HEK293 (cell line): ENCODE data around the gene TBC1D14.
A peak's percentile ranks its signal among the peaks of the same experiment; 100 is the strongest.

Experiments used
- CTCF ChIA-PET: fragments of 350-600 bp; formaldehyde crosslinking; extraction: SDS; loops from one replicate; lab custom pipeline; 2021; ENCODE audit warnings: antibody characterized with exemption; lab: Yijun Ruan, JAX
- POLR2A ChIA-PET: fragments of 300-600 bp; formaldehyde crosslinking; extraction: SDS; loops from one replicate; lab custom pipeline; 2020; ENCODE audit warnings: antibody characterized with exemption, inconsistent platforms; lab: Yijun Ruan, JAX
- H3K27ac ChIP-seq: fragments of 200-500 bp; sonication (Bioruptor generic); 2 replicates; pipeline ENCODE4 v1.5.1; 2014; ENCODE audit warnings: low read depth, low read length, control low read depth, inconsistent platforms; ENCODE audit errors: extremely low read depth
- H3K36me3 ChIP-seq, 2 experiments: fragments of 200-500 bp in 1 of 2; sonication (Bioruptor generic) in 1 of 2; 1 replicate in 1 of 2; 2 replicates in 1 of 2; pipeline ENCODE4 v1.5.1; 2014 to 2017; ENCODE audit warnings: inconsistent platforms in 2 of 2, low read length in 2 of 2; ENCODE audit not compliant: control insufficient read depth in 2 of 2, insufficient read depth in 1 of 2
- H3K4me1 ChIP-seq: fragments of 200-500 bp; sonication (Bioruptor generic); 2 replicates; pipeline ENCODE4 v1.5.1; 2014; ENCODE audit warnings: mild to moderate bottlenecking, low read length, inconsistent platforms; ENCODE audit not compliant: control insufficient read depth, insufficient read depth
- H3K4me3 ChIP-seq: 2 replicates; pipeline ENCODE4 v1.5.1; 2011; ENCODE audit warnings: low read depth, mild to moderate bottlenecking, control low read depth, low read length, moderate library complexity
- H3K9me3 ChIP-seq: fragments of 200-500 bp; sonication (Bioruptor generic); 2 replicates; pipeline ENCODE4 v1.5.1; 2014; ENCODE audit warnings: low read depth, low read length, inconsistent platforms; ENCODE audit not compliant: control insufficient read depth, insufficient read depth
- ELK4 ChIP-seq: IDR thresholded peaks from 2 replicates; pipeline ENCODE4 v1.6.1; 2011; ENCODE audit warnings: mild to moderate bottlenecking, low read depth, low read length, borderline replicate concordance
- GLI4 ChIP-seq: fragments of 450-650 bp; formaldehyde crosslinking; IDR thresholded peaks from 2 replicates; pipeline ENCODE4 v1.5.1; 2016; ENCODE audit warnings: missing biosample characterization, missing genetic modification characterization
- HOXA7 ChIP-seq: sonication (generic); formaldehyde crosslinking; IDR thresholded peaks from 2 replicates; pipeline ENCODE4 v1.8.1; 2022; ENCODE audit warnings: missing genetic modification reagents, borderline replicate concordance
- HOXD13 ChIP-seq: sonication (generic); formaldehyde crosslinking; IDR thresholded peaks from 2 replicates; pipeline ENCODE4 v1.8.0; 2022; ENCODE audit warnings: missing genetic modification reagents, borderline replicate concordance
- IKZF3 ChIP-seq: fragments of 450-650 bp; IDR thresholded peaks from 2 replicates; pipeline ENCODE4 v1.5.0; 2018; ENCODE audit warnings: missing biosample characterization, mild to moderate bottlenecking, missing genetic modification characterization, moderate library complexity
- PRDM10 ChIP-seq: fragments of 450-650 bp; formaldehyde crosslinking; IDR thresholded peaks from 2 replicates; pipeline ENCODE4 v1.5.1; 2016; ENCODE audit warnings: missing biosample characterization, missing genetic modification characterization
- SP3 ChIP-seq: fragments of 450-650 bp; formaldehyde crosslinking; IDR thresholded peaks from 2 replicates; pipeline ENCODE4 v1.5.1; 2016; ENCODE audit warnings: missing biosample characterization, missing genetic modification characterization
- WT1 ChIP-seq: fragments of 450-650 bp; formaldehyde crosslinking; IDR thresholded peaks from 2 replicates; pipeline ENCODE4 v1.5.1; 2016; ENCODE audit warnings: missing biosample characterization, missing genetic modification characterization
- ZBTB1 ChIP-seq: fragments of 450-650 bp; formaldehyde crosslinking; IDR thresholded peaks from 2 replicates; pipeline ENCODE4 v1.5.1; 2016; ENCODE audit warnings: missing biosample characterization, missing genetic modification characterization
- ZBTB17 ChIP-seq: fragments of 450-650 bp; formaldehyde crosslinking; IDR thresholded peaks from 2 replicates; pipeline ENCODE4 v1.5.1; 2016; ENCODE audit warnings: missing biosample characterization, missing genetic modification characterization
- ZFP41 ChIP-seq: fragments of 450-650 bp; formaldehyde crosslinking; IDR thresholded peaks from 2 replicates; pipeline ENCODE4 v1.5.1; 2016; ENCODE audit warnings: missing biosample characterization, missing genetic modification characterization, borderline replicate concordance
- ZIC2 ChIP-seq: fragments of 450-650 bp; formaldehyde crosslinking; IDR thresholded peaks from 2 replicates; pipeline ENCODE4 v1.5.1; 2016; ENCODE audit warnings: missing biosample characterization, missing genetic modification characterization
- ZNF112 ChIP-seq: fragments of 450-650 bp; formaldehyde crosslinking; IDR thresholded peaks from 2 replicates; pipeline ENCODE4 v1.5.0; 2017; ENCODE audit warnings: missing biosample characterization, missing genetic modification characterization
- ZNF626 ChIP-seq: fragments of 450-650 bp; sonication (Bioruptor Pico); formaldehyde crosslinking; IDR thresholded peaks from 2 replicates; pipeline ENCODE4 v1.5.1; 2018; ENCODE audit warnings: missing biosample characterization, missing genetic modification characterization, inconsistent platforms
- ZNF707 ChIP-seq: fragments of 450-650 bp; formaldehyde crosslinking; IDR thresholded peaks from 2 replicates; pipeline ENCODE4 v1.5.1; 2016; ENCODE audit warnings: missing biosample characterization, missing genetic modification characterization
- ZNF791 ChIP-seq: fragments of 450-650 bp; formaldehyde crosslinking; IDR thresholded peaks from 2 replicates; pipeline ENCODE4 v1.5.1; 2016; ENCODE audit warnings: missing biosample characterization, missing genetic modification characterization
- ZNF830 ChIP-seq: fragments of 450-650 bp; IDR thresholded peaks from 2 replicates; pipeline ENCODE4 v1.5.0; 2018; ENCODE audit warnings: missing biosample characterization, missing genetic modification characterization, low read depth, mild to moderate bottlenecking, moderate library complexity
- TF ChIP-seq, protein P1 (sequence below): fragments of 450-650 bp; formaldehyde crosslinking; IDR thresholded peaks from 2 replicates; pipeline ENCODE4 v1.5.1; 2016; ENCODE audit warnings: missing biosample characterization, missing genetic modification characterization
- TF ChIP-seq, protein P2 (sequence below): fragments of 450-650 bp; formaldehyde crosslinking; IDR thresholded peaks from 2 replicates; pipeline ENCODE4 v1.5.1; 2017; ENCODE audit warnings: missing biosample characterization, missing genetic modification characterization
- TF ChIP-seq, protein P3 (sequence below): fragments of 450-650 bp; formaldehyde crosslinking; IDR thresholded peaks from 2 replicates; pipeline ENCODE4 v1.5.1; 2016; ENCODE audit warnings: missing biosample characterization, missing genetic modification characterization

Gene TBC1D14

DNA sequence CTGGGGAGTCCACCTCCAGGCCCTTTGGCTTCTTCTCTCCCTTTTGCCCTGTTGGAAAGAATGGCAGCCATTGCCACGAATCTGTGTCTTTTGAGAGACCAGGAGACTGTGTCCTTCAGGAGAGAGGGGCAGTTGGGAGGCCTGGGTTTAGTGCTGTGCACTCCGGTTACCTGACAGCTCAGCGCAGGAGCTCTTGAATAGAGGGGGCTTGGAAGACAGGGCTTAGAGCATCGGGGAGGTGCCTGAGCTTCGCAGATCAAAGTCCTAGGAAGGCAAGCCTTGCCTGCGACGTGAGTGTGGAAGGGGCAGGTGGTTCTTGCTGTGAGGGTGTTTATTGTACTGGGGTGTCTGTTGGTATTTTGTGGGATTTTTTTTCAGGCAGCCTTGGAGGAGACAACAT, 91.6 kb downstream of the TBC1D14 start (continued):
- TF ChIP-seq ZNF707 (tag by site-specific recombination) (no peak), GLI4 (tag by site-specific recombination) (no peak), SP3 (tag by site-specific recombination) (no peak)

GRCh38 chr4:7002336-7002735, 92.7 kb downstream of the TBC1D14 start:
- Histone ChIP-seq H3K36me3 (peaks cover 4 to 87% of the 10 kb centered on the region in 2 experiments; a peak in 2 of 3 replicates), H3K9me3 (no peaks in the 10 kb centered on the region), H3K4me3 (no peak overlapping the region), H3K27ac (no peak overlapping the region), H3K4me1 (no peaks in the 10 kb centered on the region)
- TF ChIP-seq, protein P1, sequence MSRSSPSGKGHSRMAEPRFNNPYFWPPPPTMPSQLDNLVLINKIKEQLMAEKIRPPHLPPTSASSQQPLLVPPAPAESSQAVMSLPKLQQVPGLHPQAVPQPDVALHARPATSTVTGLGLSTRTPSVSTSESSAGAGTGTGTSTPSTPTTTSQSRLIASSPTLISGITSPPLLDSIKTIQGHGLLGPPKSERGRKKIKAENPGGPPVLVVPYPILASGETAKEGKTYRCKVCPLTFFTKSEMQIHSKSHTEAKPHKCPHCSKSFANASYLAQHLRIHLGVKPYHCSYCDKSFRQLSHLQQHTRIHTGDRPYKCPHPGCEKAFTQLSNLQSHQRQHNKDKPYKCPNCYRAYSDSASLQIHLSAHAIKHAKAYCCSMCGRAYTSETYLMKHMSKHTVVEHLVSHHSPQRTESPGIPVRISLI = no peak
- TF ChIP-seq ZFP41 (no peak), ZNF791 (tag by site-specific recombination) (no peak), ZIC2 (tag by site-specific recombination) (peak; percentile 82)
- CTCF ChIA-PET = no interaction called here
- POLR2A ChIA-PET = no interaction called here

DNA sequence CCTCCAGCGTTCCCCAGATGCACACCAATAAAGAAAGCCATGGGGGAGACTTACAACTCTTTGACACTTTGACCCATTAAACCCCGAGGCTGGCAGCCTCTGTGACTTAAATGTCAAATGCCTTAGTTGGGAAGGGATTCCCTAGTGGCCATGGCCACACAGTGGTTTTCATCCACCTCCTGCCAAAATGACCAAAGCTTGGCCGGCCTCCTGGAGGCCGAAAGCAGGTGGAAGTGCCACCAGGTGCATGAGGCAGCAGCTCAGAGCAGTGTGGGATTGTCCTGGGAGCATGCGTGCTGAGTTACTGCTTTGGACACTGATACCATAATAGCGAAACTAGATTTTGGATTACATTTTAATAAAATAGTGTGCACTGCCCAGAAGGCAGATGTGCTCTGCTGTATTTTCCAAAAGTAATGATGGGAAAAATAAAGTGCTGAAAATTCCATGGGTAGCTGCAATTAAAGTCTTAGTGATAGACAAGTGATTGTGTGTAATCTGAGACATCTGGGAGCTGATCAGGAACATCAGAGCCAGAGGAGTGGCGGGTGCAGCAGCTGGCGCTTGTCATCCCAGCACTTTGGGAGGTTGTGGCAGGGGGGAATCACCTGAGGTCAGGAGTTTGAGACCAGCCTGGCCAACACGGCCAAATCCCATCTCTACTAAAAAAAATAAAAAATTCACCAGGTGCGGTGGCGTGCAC, 93.7 kb downstream of the TBC1D14 start:
- no peak overlapping the region for H3K4me3 ChIP-seq
- TF ChIP-seq PRDM10 (tag by site-specific recombination) = 0 out of 2 replicates have a peak, but pooled peaks have one; percentile 12
- TF ChIP-seq, protein P2, sequence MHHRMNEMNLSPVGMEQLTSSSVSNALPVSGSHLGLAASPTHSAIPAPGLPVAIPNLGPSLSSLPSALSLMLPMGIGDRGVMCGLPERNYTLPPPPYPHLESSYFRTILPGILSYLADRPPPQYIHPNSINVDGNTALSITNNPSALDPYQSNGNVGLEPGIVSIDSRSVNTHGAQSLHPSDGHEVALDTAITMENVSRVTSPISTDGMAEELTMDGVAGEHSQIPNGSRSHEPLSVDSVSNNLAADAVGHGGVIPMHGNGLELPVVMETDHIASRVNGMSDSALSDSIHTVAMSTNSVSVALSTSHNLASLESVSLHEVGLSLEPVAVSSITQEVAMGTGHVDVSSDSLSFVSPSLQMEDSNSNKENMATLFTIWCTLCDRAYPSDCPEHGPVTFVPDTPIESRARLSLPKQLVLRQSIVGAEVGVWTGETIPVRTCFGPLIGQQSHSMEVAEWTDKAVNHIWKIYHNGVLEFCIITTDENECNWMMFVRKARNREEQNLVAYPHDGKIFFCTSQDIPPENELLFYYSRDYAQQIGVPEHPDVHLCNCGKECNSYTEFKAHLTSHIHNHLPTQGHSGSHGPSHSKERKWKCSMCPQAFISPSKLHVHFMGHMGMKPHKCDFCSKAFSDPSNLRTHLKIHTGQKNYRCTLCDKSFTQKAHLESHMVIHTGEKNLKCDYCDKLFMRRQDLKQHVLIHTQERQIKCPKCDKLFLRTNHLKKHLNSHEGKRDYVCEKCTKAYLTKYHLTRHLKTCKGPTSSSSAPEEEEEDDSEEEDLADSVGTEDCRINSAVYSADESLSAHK (tag by site-specific recombination) = no peak
- H3K36me3 ChIP-seq = peaks cover 3 to 83% of the 10 kb centered on the region in 2 experiments; a peak in 2 of 3 replicates
- CTCF ChIA-PET = interaction anchor here (0.6 kb wide), 1 partner anchor 284 kb away, joined by 3 read pairs; no protein-coding TSS in a partner anchor
- H3K4me1 ChIP-seq = no peaks in the 10 kb centered on the region
- no peaks in the 10 kb centered on the region for H3K9me3 ChIP-seq
- POLR2A ChIA-PET = no interaction called here
- H3K27ac ChIP-seq = no peak overlapping the region

DNA sequence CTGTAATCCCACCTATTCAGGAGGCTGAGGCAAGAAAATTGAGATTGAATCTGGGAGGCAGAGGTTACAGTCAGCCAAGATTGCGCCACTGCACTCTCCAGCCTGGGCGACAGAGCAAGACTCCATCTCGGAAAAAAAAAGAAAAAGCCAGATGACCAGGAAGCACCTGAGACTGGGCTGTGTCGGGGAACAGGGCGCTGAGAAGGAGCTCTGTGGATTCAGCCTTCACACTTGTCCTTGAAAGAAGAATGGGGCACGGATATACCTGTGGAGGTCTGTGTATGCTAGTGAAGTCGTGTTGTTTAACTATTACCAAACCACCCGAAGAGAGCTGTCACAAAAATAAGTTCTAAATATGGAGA, 94.2 kb downstream of the TBC1D14 start:
- Histone ChIP-seq H3K4me3 (no peak overlapping the region), H3K36me3 (peaks cover 0 to 84% of the 10 kb centered on the region in 2 experiments; a peak in 2 of 3 replicates), H3K27ac (no peak overlapping the region), H3K9me3 (no peaks in the 10 kb centered on the region), H3K4me1 (no peaks in the 10 kb centered on the region)
- ChIA-PET POLR2A (interaction anchor here (0.6 kb wide), 1 partner anchor 91 kb away, joined by 3 read pairs; no protein-coding TSS in a partner anchor), CTCF (interaction anchor here (0.6 kb wide), 1 partner anchor 285 kb away, joined by 3 read pairs; no protein-coding TSS in a partner anchor)
- TF ChIP-seq ZBTB17 (tag by site-specific recombination) (no peak), ZNF112 (no peak), ZBTB1 (tag by site-specific recombination) (no peak), ZNF626 (tag by site-specific recombination) (no peak), IKZF3 (tag by site-specific recombination) (no peak), ELK4 (no peak), WT1 (tag by site-specific recombination) (no peak), HOXD13 (no peak), HOXA7 (CRISPR knock-in tag) (no peak), ZNF830 (tag by site-specific recombination) (no peak)
- TF ChIP-seq, protein P3, sequence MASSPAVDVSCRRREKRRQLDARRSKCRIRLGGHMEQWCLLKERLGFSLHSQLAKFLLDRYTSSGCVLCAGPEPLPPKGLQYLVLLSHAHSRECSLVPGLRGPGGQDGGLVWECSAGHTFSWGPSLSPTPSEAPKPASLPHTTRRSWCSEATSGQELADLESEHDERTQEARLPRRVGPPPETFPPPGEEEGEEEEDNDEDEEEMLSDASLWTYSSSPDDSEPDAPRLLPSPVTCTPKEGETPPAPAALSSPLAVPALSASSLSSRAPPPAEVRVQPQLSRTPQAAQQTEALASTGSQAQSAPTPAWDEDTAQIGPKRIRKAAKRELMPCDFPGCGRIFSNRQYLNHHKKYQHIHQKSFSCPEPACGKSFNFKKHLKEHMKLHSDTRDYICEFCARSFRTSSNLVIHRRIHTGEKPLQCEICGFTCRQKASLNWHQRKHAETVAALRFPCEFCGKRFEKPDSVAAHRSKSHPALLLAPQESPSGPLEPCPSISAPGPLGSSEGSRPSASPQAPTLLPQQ = no peak
